IMR-90 (cell line): ENCODE results near the gene MERTK. TPM values are rescaled to one million over a fixed set of nuclear protein-coding genes. Genes with fewer than 3 reads are reported as not detected.

Experiments used
- ATAC-seq: fragments of 200-7000 bp; cut with Tn5 transposase; 2 replicates; pipeline ENCODE4 v1.9.1; 2020; ENCODE audit warnings: low read depth, mild to moderate bottlenecking, moderate library complexity
- BruUV-seq: library from RNA; stranded (reverse); fragments of 400-500 nt; replicated peaks from 2 replicates; lab custom pipeline; 2021; lab: Mats Ljungman, UMichigan
- CTCF ChIA-PET: fragments of 300-600 bp; formaldehyde crosslinking; extraction: SDS; loops from one replicate; lab custom pipeline; 2021; ENCODE audit warnings: antibody characterized with exemption; lab: Yijun Ruan, JAX
- POLR2A ChIA-PET: fragments of 300-600 bp; sonication (Branson Sonifier 250); formaldehyde crosslinking; loops from one replicate; lab custom pipeline; 2022; ENCODE audit warnings: antibody characterized with exemption; ENCODE audit not compliant: unreplicated experiment; lab: Charles Lee
- DNase-seq: peaks from one replicate; pipeline ENCODE4 v3.0.0; 2013
- H2AFZ ChIP-seq: replicated peaks from 2 replicates; pipeline ENCODE3; 2013; ENCODE audit warnings: low read length, mild to moderate bottlenecking; ENCODE audit not compliant: poor library complexity
- H2AK5ac ChIP-seq: 2 replicates; pipeline ENCODE4 v1.6.1; 2013; ENCODE audit warnings: low read depth, low read length, inconsistent platforms
- H2AK9ac ChIP-seq: replicated peaks from 2 replicates; pipeline ENCODE3; 2013; ENCODE audit warnings: mild to moderate bottlenecking, low read depth, low read length, moderate library complexity; ENCODE audit not compliant: poor library complexity
- H2BK120ac ChIP-seq: 2 replicates; pipeline ENCODE4 v1.6.1; 2013; ENCODE audit warnings: low read depth, low read length, inconsistent platforms
- H2BK15ac ChIP-seq: 3 replicates; pipeline ENCODE4 v1.6.1; 2013; ENCODE audit warnings: low read depth, low read length, inconsistent platforms
- H2BK20ac ChIP-seq: 2 replicates; pipeline ENCODE4 v1.6.1; 2013; ENCODE audit warnings: low read depth, mild to moderate bottlenecking, inconsistent platforms, low read length, moderate library complexity
- H2BK5ac ChIP-seq: 2 replicates; pipeline ENCODE4 v1.6.1; 2013; ENCODE audit warnings: mild to moderate bottlenecking, low read depth, low read length, inconsistent platforms; ENCODE audit not compliant: poor library complexity, severe bottlenecking
- H3K14ac ChIP-seq: replicated peaks from 2 replicates; pipeline ENCODE4 v1.6.1; 2013; ENCODE audit warnings: low read depth, low read length, inconsistent platforms
- H3K18ac ChIP-seq: 2 replicates; pipeline ENCODE4 v1.6.1; 2013; ENCODE audit warnings: low read depth, low read length, control low read depth
- H3K23ac ChIP-seq: 2 replicates; pipeline ENCODE4 v1.6.1; 2013; ENCODE audit warnings: low read depth, low read length, inconsistent platforms
- H3K27ac ChIP-seq: 2 replicates; pipeline ENCODE4 v1.5.1; 2013; ENCODE audit warnings: mild to moderate bottlenecking, control low read depth, low read length; ENCODE audit not compliant: insufficient read depth
- H3K27me3 ChIP-seq: 2 replicates; pipeline ENCODE4 v1.6.1; 2013; ENCODE audit warnings: low read length; ENCODE audit not compliant: control insufficient read depth, insufficient read depth
- H3K36me3 ChIP-seq: 2 replicates; pipeline ENCODE4 v1.6.1; 2013; ENCODE audit warnings: low read length, mixed read lengths; ENCODE audit not compliant: control insufficient read depth, insufficient read depth
- H3K4ac ChIP-seq: 2 replicates; pipeline ENCODE4 v1.6.1; 2013; ENCODE audit warnings: low read depth, low read length, inconsistent platforms
- H3K4me1 ChIP-seq: 2 replicates; pipeline ENCODE4 v1.6.1; 2013; ENCODE audit warnings: low read length, mixed read lengths; ENCODE audit not compliant: control insufficient read depth, insufficient read depth
- H3K4me2 ChIP-seq: 2 replicates; pipeline ENCODE4 v1.6.1; 2013; ENCODE audit warnings: low read depth, mild to moderate bottlenecking, control low read depth, low read length, moderate library complexity
- H3K4me3 ChIP-seq: 2 replicates; pipeline ENCODE4 v1.5.1; 2013; ENCODE audit warnings: low read depth, mild to moderate bottlenecking, control low read depth, low read length, moderate library complexity; ENCODE audit not compliant: insufficient read depth
- H3K56ac ChIP-seq: 2 replicates; pipeline ENCODE4 v1.6.1; 2013; ENCODE audit warnings: low read length, inconsistent platforms; ENCODE audit not compliant: insufficient read depth; ENCODE audit errors: extremely low read depth
- H3K79me1 ChIP-seq, 2 experiments: 2 replicates each; pipeline ENCODE4 v1.6.1; 2013; ENCODE audit warnings: low read length in 2 of 2, inconsistent platforms in 1 of 2, low read depth in 1 of 2
- H3K9ac ChIP-seq: 2 replicates; pipeline ENCODE4 v1.6.1; 2013; ENCODE audit warnings: low read depth, low read length, control low read depth
- H3K9me1 ChIP-seq: 2 replicates; pipeline ENCODE4 v1.6.1; 2013; ENCODE audit warnings: low read length, inconsistent platforms; ENCODE audit not compliant: insufficient read depth
- H3K9me3 ChIP-seq: 2 replicates; pipeline ENCODE4 v1.6.1; 2013; ENCODE audit warnings: low read length; ENCODE audit not compliant: control insufficient read depth, insufficient read depth
- H4K20me1 ChIP-seq: 2 replicates; pipeline ENCODE4 v1.6.1; 2013; ENCODE audit warnings: low read length, inconsistent platforms; ENCODE audit not compliant: insufficient read depth
- H4K5ac ChIP-seq: 2 replicates; pipeline ENCODE4 v1.6.1; 2013; ENCODE audit warnings: mild to moderate bottlenecking, low read depth, low read length, control low read depth
- H4K8ac ChIP-seq, 2 experiments: 2 replicates each; pipeline ENCODE4 v1.6.1; 2013; ENCODE audit warnings: low read depth in 2 of 2, low read length in 2 of 2, control low read depth in 1 of 2, inconsistent platforms in 1 of 2
- H4K91ac ChIP-seq: 2 replicates; pipeline ENCODE4 v1.6.1; 2013; ENCODE audit warnings: low read depth, low read length, inconsistent platforms; ENCODE audit not compliant: insufficient read depth
- CEBPB ChIP-seq: IDR thresholded peaks from 2 replicates; pipeline ENCODE4 v1.6.1; 2012; ENCODE audit warnings: low read depth, low read length, improper control_type of control experiment
- MXI1 ChIP-seq: IDR thresholded peaks from 2 replicates; pipeline ENCODE4 v1.6.1; 2012; ENCODE audit warnings: low read depth, mild to moderate bottlenecking, low read length, moderate library complexity, borderline replicate concordance
- RFX5 ChIP-seq: IDR thresholded peaks from 2 replicates; pipeline ENCODE4 v1.8.0; 2012; ENCODE audit warnings: low read depth, mild to moderate bottlenecking, low read length, moderate library complexity
- USF2 ChIP-seq: fragments of 150-350 bp; IDR thresholded peaks from 2 replicates; pipeline ENCODE4 v1.6.1; 2017; ENCODE audit warnings: mild to moderate bottlenecking, antibody characterized with exemption, low read length, low read depth
- WGBS, 2 experiments: methylation state at CpG; one replicate each; pipeline versions ENCODE4 v1.1.5 to v1.1.7; 2013; ENCODE audit warnings: missing lambda C conversion rate in 2 of 2; ENCODE audit not compliant: insufficient read length in 1 of 2; ENCODE audit errors: extremely low coverage in 2 of 2; 5-methylcytosine and 5-hydroxymethylcytosine counted together
- dilution Hi-C: fragments of 300-500 bp; cut with HindIII; formaldehyde crosslinking; loops from one replicate; pipeline ENCODE4 v1.14.3; 2018; ENCODE audit warnings: low sequenced_read_pairs; ENCODE audit not compliant: unreplicated experiment
- in situ Hi-C: fragments of 300-500 bp; cut with MboI; formaldehyde crosslinking; loops from 3 replicates; pipeline ENCODE4 v1.14.3; 2019; ENCODE audit warnings: low sequenced_read_pairs, inconsistent platforms, mixed read lengths
- intact Hi-C: fragments of 100-400 bp; cut with micrococcal nuclease; formaldehyde crosslinking; loops from 2 replicates; pipeline ENCODE4 v1.10.0; 2022
- polyA plus RNA-seq, 3 experiments: library from polyadenylated mRNA; depleted of rRNA; stranded (reverse); fragments of >200 nt; gene quantifications; 2 replicates each; pipeline ENCODE4 v1.2.3, GENCODE V29; 2012; ENCODE audit warnings: low replicate concordance in 1 of 3
- total RNA-seq: library from RNA; depleted of rRNA; stranded (reverse); fragments of >200 nt; gene quantifications from 2 replicates; pipeline ENCODE4 v1.2.3, GENCODE V29; 2012

Gene MERTK
- total and polyA plus RNA-seq, 2 of the 4 experiments (the other 2 are of a cell fraction): 0.36 to 0.62 TPM

- H2AK9ac ChIP-seq: no peak overlapping the region
- no CpG with 5 or more reads among the region's 3 CpGs for WGBS, 2 experiments
- peaks cover 15% of the 10 kb centered on the region for H3K9me1 ChIP-seq
- peak overlapping the region; percentile 74; the same call in 1 of the 2 replicates for H3K23ac ChIP-seq
- H2AK5ac ChIP-seq: 0 out of 2 replicates have a peak overlapping the region, but pooled peaks have one; percentile 1
- ChIA-PET CTCF (no interaction called here), POLR2A (no interaction called here)
- peak overlapping the region; percentile 29; the same call in 1 of the 2 replicates for H2BK20ac ChIP-seq
- intact Hi-C loops: loop anchor here (1.0 to 5.0 kb wide), 2 partner anchors 37 to 221 kb away; partner anchors contain the start of gene ZC3H6
- peaks cover 29 to 50% of the 10 kb centered on the region in 2 experiments for H3K79me1 ChIP-seq
- H2AFZ ChIP-seq: no peak overlapping the region
- peak overlapping the region; percentile 73 for H2BK120ac ChIP-seq
- ATAC-seq (no peak), DNase-seq (no peak)
- no peaks in the 10 kb centered on the region for H3K27me3 ChIP-seq
- no peak overlapping the region for H2BK15ac ChIP-seq
- peak overlapping the region; percentile 73; the same call in 1 of the 2 replicates for H3K27ac ChIP-seq
- TF ChIP-seq USF2: no peak
- no peak for TF ChIP-seq CEBPB
- TF ChIP-seq RFX5: no peak
- no peak for TF ChIP-seq MXI1
- peaks cover 12% of the 10 kb centered on the region for H3K4me1 ChIP-seq
- H3K4ac ChIP-seq: peak overlapping the region; percentile 87; the same call in 1 of the 2 replicates
- no TSS peak for BruUV-seq
- H4K20me1 ChIP-seq: peaks cover 22% of the 10 kb centered on the region
- peak overlapping the region; percentile 73 for H3K4me2 ChIP-seq
- peak overlapping the region; percentile 61; the same call in 1 of the 2 replicates for H4K5ac ChIP-seq
- peak overlapping the region; percentile 90 for H3K9ac ChIP-seq
- peak overlapping the region; percentile 91 for H2BK5ac ChIP-seq
- H3K14ac ChIP-seq: peak overlapping the region; percentile 84
- peak overlapping the region; percentile 35; the same call in 1 of the 2 replicates for H4K91ac ChIP-seq
- peaks cover 13% of the 10 kb centered on the region for H3K36me3 ChIP-seq
- H3K18ac ChIP-seq: peak overlapping the region; percentile 63; the same call in 1 of the 2 replicates
- dilution Hi-C loops: no loop called here
- H4K8ac ChIP-seq: peak overlapping the region in 1 of 2 experiments; percentile 90; a peak in 2 of 4 replicates
- H3K9me3 ChIP-seq: no peaks in the 10 kb centered on the region
- in situ Hi-C loops: no loop called here
- H3K56ac ChIP-seq: peak overlapping the region; percentile 85
- peak overlapping the region; percentile 67 for H3K4me3 ChIP-seq
These were observed 158.2 kb downstream of the MERTK start for GRCh38 chr2:112056626-112056987.
